ENCODE data around the gene MAPKAPK2.
"Not testable (repeated sequence)": the region's sequence is repeated elsewhere in the genome, so short reads cannot be mapped to it uniquely, and the experiment has no call there.

MAPKAPK2 gene

DNA sequence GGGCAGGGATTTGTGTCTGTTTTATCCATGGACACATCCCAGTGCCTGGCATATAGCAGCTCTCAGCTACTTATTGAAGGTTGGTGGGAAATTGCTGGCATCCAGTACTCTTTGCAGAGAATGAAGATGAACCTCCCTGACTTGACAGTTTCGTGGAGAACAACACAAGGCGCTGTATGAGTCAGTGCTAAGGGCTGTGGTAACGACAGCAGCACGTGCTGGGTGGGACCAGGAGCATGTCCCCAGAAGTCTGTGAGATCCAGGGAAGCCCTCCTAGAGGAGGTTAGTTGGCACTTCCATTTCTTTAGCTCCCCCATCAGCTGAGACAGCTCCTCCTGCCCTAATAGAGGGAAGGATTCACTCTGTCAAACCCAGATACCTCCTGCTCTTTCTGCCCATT is 60.0 kb downstream of the MAPKAPK2 start:
- no peak for DNase-seq (ENCODE audit: low read depth in 2 of 2)

DNA sequence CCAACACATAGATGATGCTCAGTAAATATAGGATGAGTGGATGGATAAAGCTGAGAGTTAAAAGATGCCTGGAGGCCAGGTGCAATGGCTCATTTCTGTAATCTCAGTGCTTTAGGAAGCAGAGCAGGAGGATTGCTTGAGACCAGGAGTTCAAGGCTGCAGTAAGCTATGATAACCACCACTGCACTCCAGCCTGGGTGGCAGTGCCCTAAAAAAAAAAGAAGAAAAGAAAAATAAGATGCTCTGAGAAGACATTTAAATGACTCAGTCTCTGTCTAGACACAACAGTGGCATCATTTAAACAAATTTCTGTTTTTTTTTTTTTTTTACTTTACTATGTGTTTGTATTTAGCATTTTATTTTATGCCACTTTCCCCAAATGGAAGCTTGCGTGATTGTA is 60.6 kb downstream of the MAPKAPK2 start:
- no peak for DNase-seq (ENCODE audit: low read depth in 2 of 2)

DNA sequence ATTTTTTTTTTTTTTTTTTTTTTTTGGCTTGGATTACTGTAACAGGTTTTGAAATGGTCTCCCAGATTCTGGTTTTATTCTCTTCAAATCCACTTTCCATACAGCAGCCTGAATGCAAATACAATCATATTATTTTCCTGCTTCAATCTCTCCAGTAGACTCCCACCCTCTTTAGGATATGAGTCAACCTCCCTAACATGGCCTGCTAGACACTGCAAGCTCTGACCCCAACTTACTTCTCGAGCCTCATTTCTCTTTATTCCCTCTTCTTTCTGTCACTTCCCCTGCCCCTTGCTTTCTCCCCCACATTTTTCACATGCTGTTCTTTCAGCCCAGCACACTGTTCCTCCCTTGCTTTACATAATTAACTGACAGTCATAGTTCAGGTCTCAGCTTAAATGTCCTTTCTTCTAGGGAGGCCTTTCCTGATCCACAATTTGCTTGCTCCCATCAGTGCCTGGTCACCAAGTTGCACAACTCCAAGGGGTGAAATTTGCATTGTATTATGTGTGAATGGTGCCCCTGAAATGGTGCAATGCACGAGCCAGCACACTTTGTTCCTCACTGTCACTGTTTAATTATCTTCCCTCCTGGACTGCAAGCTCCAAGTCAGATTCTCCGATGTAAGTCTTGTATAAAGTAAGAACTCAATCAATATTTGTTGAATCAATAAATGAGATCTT is 63.8 kb downstream of the MAPKAPK2 start:
- no peak for DNase-seq (ENCODE audit: low read depth in 2 of 2)

GRCh38 chr1:206751891-206752290 is 67.2 kb downstream of the MAPKAPK2 start:
- no peak for DNase-seq (ENCODE audit: low read depth in 2 of 2)

DNA sequence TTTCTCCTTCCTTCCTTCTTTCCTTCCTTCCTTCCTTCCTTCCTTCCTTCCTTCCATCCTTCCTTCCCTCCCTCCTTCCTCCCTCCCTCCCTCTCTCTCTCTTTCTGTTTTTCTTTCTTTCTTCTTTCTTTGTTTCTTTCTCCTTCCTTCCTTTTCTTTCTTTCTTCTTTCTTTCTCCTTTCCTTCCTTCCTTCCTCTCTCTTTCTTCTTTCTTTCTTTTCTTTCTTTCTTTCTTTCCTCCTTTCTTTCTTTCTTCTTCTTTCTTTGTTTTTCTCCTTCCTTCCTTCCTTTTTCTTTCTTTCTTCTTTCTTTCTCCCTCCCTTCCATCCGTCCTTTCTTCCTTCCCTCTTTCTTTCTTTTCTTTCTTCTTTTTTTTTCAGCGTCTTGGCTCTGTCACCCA is 67.8 kb downstream of the MAPKAPK2 start:
- no peak for DNase-seq (ENCODE audit: low read depth in 2 of 2)

DNA sequence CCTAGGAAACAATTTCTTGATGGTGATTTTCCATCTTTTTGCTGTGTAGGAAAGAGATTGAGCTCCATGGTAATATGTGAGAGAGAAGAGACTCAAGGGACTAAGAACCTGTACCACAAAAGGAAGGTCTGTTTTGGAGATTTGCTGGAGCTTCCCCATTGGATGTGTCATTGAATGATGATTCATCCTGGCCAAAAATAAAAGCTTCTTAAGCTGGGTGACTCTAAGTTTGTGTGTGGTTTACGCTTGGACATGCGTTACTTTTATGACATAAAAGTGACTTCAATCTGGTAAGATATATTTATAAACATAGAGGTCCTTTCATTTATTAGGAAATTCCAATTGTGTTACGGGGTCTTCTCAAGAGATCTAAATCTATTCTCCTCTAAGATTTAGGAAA is 68.4 kb downstream of the MAPKAPK2 start:
- DNase-seq (ENCODE audit: low read depth in 2 of 2), result no peak

DNA sequence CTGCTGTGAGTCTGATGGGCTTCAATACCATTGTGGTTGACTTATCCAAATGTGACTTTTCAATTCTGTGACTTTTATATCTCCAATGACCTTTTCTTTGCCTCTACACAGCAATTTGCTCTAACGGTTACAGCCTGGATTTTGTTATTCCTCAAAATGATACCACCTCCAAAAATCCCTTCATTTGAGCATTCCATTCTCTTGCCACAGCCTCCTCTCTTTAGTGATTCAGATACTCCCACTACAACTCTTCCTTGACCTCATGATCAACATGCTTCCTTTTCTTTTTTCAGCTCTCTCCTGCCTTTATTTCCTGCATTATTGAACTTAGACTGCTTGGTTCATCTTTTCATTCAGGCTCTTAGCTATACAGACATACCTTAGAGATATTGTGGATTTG is 69.3 kb downstream of the MAPKAPK2 start:
- DNase-seq (ENCODE audit: low read depth in 2 of 2), result no peak

DNA sequence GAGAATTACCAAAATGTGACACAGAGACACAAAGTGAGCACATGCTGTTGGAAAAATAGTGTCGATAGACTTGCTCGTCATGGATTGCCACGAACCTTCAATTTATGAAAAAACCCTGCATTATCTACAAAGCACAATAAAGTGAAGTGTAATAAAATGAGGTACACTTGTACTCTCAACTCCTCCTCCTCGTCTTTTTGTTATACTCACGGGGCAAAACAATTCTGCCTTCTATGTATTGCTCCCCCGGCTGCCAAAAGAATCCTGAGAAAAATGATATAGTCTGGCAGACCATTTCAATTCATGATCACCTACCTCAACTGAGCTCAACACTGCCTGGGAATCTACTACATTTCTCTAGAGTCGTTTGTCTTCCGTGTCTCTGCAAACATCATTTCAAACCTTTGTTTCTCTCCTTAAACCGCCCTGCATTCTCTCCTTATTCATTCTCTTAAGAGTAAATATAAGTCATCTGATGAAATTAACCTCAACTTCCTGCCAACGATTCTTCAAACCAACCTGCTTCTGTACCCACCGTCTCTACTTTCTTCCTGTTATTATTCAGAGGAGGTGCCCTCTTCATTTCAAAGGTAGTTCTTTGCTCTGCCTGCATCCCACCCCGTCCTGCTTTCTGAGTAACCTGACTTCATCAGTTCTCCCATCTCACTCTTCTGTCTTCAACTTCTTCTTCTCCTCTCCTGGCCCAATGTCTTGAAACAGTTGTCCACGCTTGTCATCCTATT is 73.0 kb downstream of the MAPKAPK2 start:
- DNase-seq (ENCODE audit: low read depth in 2 of 2), result no peak

- DNase-seq (ENCODE audit: low read depth in 2 of 2), result no peak
Measured at GRCh38 chr1:206760590-206760989, 75.9 kb downstream of the MAPKAPK2 start.

DNA sequence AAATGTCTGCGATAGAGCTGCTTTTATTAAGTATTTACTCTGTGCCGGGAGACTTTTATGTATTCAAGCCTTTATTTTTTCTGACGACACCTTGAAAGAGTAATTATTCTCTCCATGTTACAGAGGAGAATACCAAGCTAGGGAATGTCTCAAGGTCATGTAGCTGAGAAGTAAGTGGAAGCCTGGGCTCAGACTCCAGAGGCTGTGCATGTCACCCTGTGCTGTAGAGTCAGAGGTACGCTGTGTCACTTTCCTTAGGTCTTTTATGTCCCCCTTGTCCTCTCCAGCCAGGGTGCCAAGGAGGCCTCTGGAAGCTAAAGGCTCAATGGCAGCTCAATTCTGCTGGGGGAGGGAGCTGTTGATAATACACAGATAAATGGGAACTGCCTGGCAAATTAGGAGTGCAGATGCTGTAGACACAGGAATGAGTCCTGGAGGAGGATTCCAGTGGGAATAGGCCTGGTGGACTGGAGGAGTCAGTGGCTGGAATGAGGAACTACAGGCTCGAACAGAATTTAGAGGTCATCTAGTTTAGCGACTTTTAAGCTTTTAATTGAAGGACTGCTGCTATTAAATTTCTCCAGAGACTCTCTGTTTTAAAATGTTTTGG is 76.6 kb downstream of the MAPKAPK2 start:
- DNase-seq (ENCODE audit: low read depth in 2 of 2), result no peak

DNA sequence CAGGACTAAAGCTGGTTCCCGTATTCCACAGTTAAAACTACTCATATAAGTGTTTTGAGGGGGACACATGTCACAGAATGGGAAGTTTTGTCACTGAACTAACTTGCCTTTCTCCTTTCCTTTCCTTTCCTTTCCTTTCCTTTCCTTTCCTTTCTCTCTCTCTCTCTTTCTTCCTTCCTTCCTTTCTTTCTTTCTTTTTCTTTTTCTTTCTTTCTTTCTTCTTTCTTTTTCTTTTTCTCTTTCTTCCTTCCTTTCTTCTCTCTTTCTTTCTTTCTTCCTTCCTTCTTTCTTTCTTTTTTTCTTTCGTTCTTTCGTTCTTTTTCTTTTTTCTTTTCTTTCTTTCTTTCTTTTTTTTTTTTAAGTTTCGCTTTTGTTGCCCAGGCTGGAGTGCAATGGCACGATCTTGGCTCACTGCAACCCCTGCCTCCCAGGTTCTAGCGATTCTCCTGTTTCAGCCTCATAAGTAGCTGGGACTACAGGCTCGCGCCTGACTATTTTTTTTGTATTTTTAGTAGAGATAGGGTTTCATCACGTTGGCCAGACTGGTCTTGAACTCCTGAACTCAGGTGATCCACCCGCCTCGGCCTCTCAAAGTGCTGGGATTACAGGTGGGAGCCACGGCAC is 78.1 kb downstream of the MAPKAPK2 start:
- DNase-seq (ENCODE audit: low read depth in 2 of 2), result not testable (repeated sequence)

GRCh38 chr1:206765771-206766170 is 81.1 kb downstream of the MAPKAPK2 start:
- DNase-seq (ENCODE audit: low read depth in 2 of 2), result not testable (repeated sequence)

GRCh38 chr1:206766251-206766856 is 81.6 kb downstream of the MAPKAPK2 start:
- peak in 1 of 2 experiments; percentile 49 for DNase-seq (ENCODE audit: low read depth in 2 of 2)

GRCh38 chr1:206768472-206769303 is 84.0 kb downstream of the MAPKAPK2 start:
- DNase-seq (ENCODE audit: low read depth in 2 of 2), result no peak

DNA sequence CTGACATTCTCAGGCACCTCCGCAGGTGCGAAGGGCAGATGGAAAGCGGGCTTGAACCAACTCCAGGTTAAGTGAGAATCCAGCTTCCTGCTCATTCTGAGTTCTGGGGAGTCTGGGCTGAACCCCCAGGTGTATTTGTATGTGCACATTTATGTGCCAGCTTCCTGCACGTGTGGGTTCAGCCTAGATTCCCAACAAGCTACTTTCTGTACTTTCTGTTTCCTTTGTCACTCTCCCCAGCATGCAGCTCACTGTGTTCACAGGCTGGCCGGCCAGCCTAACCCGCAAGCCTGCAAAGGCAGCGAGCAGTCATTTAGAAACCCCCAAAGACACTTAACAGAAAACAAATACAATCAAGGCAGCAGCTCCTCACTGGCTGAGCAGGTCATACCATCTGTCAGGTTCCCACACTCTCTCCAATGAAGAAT is 84.6 kb downstream of the MAPKAPK2 start:
- DNase-seq (ENCODE audit: low read depth in 2 of 2), result peak in 1 of 2 experiments; percentile 55

- DNase-seq (ENCODE audit: low read depth in 2 of 2), result no peak
Measured at GRCh38 chr1:206770531-206771337, 86.0 kb downstream of the MAPKAPK2 start, which contains the start of gene IL19. IL19 (plus strand) TSS chr1:206770773; CDS start chr1:206836663, 65,890 bp downstream.

- no peak for DNase-seq (ENCODE audit: low read depth in 2 of 2)
Measured at GRCh38 chr1:206771338-206771692, 86.6 kb downstream of the MAPKAPK2 start.

DNA sequence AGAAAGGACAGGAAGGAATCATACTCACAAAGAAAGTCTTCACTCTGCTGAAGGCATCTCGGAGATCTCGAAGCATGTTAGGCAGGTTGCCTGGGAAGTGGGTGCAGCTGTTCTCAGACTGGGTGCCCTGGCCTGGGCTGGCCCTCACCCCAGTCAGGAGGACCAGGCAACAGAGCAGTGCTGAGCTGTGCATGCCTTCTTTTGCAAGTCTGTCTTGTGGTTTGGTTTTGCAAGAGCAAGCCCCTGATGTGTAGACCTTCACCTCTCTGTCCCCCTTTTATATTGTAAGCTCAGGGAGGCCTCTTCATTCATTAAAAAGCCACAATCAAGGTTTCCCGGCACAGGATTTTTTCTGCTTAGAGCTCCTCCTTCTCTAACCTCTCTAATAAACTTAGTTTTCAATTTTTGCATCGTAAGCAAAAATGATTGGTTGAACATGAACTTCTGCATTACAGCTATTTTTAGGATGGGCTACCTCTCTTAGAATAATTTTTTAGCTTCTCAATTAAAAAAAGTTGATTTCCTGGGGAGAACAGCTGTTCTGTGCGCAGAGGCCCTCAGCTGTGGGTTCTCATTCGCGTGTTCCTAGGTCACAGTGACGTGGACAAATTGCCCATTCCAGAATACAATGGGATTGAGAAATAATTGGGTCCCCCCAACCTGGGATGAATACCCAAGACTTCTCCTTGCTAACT is 87.7 kb downstream of the MAPKAPK2 start, which contains the start of gene IL10:
Gene IL10 (minus strand): TSS at position 252 of the 695 bp plus-strand sequence. CDS start 59 bp downstream, at position 193.
- no peak for DNase-seq (ENCODE audit: low read depth in 2 of 2)

DNA sequence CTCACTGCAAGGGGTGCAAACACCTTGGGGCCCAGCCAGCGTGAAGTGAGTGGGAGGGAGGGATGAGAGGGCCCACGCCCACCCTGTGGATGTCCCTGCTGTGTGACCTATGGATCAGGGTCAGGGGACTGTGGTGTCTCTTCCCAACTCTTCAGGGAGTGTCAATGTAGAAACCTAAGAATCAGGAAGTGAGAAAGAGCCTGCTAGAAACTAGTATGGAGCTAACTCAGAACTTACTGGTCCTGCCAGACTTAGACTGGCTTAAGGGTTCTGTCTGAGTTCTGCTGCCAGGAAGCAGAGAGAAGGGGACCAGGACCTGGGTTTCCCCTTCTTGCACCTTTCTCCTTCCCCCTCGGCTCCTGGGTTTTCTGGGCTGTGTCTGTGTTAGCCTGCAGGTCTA is 89.4 kb downstream of the MAPKAPK2 start:
- DNase-seq (ENCODE audit: low read depth in 2 of 2), result no peak
